GM18499 (cell line): ENCODE measurements around the gene STK11.

Source experiments
- ATAC-seq: cut with Tn5 transposase; IDR thresholded peaks from one replicate; pipeline ENCODE4 v1.9.1; 2021; ENCODE audit warnings: moderate number of reproducible peaks; ENCODE audit not compliant: insufficient read depth, unreplicated experiment

Gene STK11

DNA sequence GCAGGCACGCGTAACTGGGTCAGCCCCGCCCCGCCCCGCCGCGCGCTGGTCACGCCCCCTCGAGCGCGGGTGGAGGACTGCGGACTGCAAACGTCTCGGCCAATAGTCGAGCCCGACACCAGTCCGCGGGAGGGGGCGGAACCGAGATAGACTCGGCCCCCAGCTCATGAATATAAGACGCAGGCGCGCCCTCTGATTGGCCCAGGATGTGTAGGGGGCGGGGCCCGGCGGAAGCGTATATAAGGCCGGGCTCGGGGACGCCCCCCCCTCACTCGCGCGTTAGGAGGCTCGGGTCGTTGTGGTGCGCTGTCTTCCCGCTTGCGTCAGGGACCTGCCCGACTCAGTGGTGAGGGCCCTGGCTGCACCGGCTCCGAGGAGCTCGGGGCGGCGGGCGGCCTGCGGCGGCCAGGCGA is 63.5 kb downstream of the STK11 start, which contains the start of gene CIRBP:
CIRBP (plus strand) TSS at position 268 of the 413 bp plus-strand sequence. CDS start 1,602 bp downstream, outside the sequence.
- ATAC-seq: peak; percentile 36

DNA sequence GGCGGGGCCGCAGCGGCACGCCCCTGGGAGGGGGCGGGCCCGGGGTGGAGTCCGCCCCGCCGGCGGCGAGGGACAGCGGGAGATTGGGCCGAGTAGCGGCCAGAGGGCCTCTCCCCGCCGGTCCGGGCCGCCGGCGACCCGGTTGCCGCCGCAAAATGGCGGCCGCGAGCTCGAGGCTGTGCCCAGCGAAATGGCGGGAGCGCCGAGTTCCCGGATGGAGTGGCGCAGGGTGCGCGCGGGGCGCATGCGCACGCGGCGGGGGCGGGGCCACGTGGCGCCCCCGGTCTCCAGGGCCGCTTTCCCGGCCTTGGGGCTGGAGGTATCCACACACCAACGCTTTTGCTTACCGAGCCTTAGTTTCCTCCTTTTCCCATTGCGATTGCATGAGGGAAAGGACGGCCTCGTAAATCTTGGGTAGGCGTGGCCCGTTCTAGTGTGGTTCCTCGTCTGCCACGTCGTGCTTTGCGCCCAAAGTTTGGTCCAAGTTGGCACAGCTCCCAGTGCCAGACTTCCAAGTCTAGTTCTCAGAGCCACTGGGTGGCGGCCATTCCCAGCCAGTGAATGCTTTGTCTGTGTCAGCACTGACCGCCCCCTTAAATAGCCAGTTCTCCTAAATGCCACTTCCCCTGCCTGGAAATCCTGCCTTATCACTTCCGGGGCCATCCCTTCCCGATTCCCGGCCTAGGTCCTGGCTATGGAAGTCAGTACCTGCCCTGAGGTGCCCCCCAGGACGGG is 64.1 kb downstream of the STK11 start:
- peak; percentile 8 for ATAC-seq

GRCh38 chr19:1270213-1270853 is 64.8 kb downstream of the STK11 start:
- ATAC-seq: no peak

DNA sequence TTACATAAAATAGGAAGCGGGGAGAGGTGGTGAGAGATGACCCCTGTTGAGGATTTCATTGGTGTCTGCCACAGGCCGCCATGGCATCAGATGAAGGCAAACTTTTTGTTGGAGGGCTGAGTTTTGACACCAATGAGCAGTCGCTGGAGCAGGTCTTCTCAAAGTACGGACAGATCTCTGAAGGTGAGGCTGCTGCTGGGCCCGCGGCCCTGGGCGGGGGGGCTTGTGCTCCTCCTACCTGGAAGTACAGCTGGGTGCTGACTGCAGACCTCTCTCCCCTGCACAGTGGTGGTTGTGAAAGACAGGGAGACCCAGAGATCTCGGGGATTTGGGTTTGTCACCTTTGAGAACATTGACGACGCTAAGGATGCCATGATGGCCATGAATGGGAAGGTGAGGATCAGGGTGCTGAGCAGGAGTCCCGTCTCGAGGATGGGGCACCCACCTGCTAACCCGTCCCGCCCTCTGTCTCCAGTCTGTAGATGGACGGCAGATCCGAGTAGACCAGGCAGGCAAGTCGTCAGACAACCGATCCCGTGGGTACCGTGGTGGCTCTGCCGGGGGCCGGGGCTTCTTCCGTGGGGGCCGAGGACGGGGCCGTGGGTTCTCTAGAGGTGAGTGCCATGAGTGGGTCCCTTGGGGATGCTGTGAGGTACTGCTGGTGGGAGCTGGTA is 65.4 kb downstream of the STK11 start:
- no peak for ATAC-seq

GRCh38 chr19:1271528-1272422 is 66.2 kb downstream of the STK11 start:
- no peak for ATAC-seq

GRCh38 chr19:1272423-1273262 is 67.1 kb downstream of the STK11 start:
- no peak for ATAC-seq

- no peak for ATAC-seq
These were observed 67.9 kb downstream of the STK11 start for GRCh38 chr19:1273263-1274041.

DNA sequence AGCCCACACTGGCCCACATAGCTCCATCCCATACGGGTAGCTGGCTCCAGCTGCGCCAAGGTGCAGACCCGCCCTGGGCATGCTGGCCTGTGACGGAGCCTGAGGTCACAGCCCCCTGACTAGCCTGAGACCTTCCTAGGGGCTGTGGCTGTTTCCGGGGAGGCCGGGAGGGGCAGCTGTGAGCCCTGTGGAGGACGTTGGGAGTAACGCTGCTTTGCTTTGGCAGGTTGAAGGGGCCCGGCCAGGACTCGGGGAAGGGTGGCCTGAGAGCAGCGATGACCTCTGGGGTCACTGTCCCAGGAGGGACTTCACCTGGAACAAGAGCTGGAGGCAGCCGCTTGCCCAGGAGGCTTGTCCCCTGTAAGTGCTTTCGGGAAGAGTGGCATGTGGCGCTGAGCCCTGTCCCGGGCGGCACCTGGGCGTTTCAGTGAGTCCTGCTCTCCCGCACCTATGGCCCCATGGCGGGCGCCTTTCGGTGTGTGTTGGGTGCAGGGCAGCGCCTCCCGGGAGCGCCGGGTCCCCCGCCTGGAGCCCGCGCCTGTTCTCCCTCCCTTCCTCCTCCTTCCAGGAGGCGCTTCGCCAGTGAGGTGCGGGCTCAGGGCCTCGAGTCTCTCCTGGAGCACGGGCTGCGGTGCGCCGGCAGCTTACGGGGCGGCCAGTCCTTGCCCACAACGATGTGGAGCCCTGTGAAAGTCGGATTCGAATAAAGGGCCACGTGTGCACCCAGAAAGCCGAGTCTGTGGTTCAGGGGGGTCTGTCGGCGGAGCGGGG is 68.7 kb downstream of the STK11 start:
- no peak for ATAC-seq

GRCh38 chr19:1274852-1275259 is 69.3 kb downstream of the STK11 start:
- no peak for ATAC-seq

DNA sequence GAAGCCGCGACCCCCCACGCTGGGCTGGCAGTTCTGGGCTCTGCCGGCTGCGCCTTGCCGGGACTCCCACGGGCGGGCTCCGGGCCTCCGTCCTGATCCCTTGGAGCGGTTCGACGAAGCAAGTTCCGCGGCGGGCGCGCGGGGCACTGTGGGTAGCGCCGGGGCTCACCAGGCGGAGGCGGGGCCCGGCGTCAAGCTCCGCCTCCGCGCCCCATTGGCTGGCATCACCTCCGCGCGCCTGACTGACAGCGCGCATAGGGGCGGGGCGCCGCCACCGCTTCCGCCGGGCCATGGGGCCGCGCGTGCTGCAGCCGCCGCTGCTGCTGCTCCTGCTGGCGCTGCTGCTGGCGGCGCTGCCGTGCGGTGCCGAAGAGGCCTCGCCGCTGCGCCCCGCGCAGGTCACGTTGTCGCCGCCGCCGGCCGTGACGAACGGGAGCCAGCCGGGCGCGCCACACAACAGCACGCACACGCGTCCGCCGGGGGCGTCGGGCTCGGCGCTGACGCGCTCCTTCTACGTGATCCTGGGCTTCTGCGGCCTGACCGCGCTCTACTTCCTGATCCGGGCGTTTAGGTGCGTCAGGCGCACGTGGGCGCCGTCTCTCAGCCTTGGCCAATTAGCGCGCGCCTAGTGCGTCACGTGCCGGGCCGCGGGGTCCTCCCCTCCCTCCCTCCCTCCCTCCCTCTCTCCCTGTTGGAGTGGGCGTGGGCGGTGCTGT is 69.8 kb downstream of the STK11 start, which contains the start of gene FAM174C:
FAM174C (plus strand) TSS at position 271 of the 716 bp plus-strand sequence; CDS start at position 291, 20 bp downstream.
- ATAC-seq: peak; percentile 42

- ATAC-seq: no peak
These were observed 70.5 kb downstream of the STK11 start for GRCh38 chr19:1275976-1276627.

DNA sequence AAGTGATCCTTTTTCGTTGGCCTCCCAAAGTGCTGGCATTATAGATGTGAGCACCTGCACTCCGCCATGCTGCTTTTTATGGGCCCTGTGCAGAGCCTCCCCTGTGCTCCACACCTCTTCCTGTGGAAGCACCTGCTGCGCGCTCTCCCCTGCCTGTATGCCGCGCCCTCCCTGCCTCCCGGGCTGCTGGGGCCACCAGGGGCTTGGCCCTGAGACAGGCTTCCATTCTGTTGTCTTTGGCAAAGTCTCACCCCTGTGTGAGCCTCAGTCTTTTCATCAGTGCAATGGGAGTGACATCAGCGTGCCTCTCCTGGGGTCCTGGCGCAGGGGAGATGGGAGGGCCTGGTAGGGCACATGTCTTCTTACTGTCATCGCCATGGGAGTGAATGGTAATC is 71.0 kb downstream of the STK11 start:
- no peak for ATAC-seq

DNA sequence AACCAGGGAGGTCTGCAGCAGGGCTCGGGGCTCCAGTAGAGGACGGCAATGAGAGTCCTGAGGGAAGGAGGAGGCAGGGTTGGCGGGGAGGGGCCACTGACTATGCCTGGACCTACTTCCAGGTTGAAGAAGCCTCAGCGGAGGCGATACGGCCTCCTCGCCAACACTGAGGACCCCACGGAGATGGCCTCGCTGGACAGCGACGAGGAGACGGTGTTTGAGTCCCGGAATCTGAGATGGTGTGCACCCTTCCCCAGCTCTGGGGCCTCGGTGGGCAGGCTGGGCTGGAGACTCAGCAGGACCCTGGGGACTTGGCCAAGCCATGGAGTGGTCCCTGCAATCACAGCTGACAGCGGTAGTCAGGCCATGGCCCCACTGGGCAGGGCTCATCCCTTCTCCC is 71.5 kb downstream of the STK11 start:
- ATAC-seq: no peak
